ENCODE results near the gene MAPK4.

DNA sequence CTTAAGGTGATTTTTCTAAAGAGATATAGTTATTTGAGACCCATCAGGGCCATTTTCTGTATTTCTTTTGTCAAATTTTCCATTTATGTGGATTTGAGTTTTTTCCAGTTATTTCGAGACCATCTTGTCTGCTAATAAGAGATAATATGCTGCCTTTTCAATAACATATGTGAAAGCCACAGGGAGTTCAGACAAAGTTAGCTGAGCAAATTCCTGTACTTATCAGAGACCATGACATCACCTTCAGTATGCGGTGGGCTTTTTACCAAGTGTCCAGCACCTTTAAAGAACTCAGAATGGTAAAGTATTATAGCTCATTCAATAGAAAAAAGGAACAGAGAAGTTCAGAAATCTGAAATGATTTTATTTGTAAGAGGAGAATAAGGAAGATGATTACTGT, 11.7 kb downstream of the MAPK4 start:
- TF ChIP-seq ZNF514 (tag by site-specific recombination; IDR thresholded peaks at IDR 0.05) (no peak), ZNF121 (tag by site-specific recombination; IDR thresholded peaks at IDR 0.05) (no peak), ZEB2 (tag by site-specific recombination; IDR thresholded peaks at IDR 0.05) (no peak), ZNF768 (tag by site-specific recombination; IDR thresholded peaks at IDR 0.05) (no peak), ZBTB8A (tag by site-specific recombination; IDR thresholded peaks at IDR 0.05) (no peak), ZNF660 (tag by site-specific recombination; IDR thresholded peaks at IDR 0.05) (no peak), ZNF223 (tag by site-specific recombination; IDR thresholded peaks at IDR 0.05) (no peak), MZF1 (tag by site-specific recombination; IDR thresholded peaks at IDR 0.05; ENCODE audit: borderline replicate concordance) (no peak), ZBTB20 (tag by site-specific recombination; IDR thresholded peaks at IDR 0.05) (no peak), ZBTB21 (tag by site-specific recombination; IDR thresholded peaks at IDR 0.05) (no peak), BCL11A (tag by site-specific recombination; IDR thresholded peaks at IDR 0.05; ENCODE audit: low read depth) (no peak), ZFHX2 (tag by site-specific recombination; conservative IDR thresholded peaks at IDR 0.05) (no peak)
- TF ChIP-seq, protein P1, sequence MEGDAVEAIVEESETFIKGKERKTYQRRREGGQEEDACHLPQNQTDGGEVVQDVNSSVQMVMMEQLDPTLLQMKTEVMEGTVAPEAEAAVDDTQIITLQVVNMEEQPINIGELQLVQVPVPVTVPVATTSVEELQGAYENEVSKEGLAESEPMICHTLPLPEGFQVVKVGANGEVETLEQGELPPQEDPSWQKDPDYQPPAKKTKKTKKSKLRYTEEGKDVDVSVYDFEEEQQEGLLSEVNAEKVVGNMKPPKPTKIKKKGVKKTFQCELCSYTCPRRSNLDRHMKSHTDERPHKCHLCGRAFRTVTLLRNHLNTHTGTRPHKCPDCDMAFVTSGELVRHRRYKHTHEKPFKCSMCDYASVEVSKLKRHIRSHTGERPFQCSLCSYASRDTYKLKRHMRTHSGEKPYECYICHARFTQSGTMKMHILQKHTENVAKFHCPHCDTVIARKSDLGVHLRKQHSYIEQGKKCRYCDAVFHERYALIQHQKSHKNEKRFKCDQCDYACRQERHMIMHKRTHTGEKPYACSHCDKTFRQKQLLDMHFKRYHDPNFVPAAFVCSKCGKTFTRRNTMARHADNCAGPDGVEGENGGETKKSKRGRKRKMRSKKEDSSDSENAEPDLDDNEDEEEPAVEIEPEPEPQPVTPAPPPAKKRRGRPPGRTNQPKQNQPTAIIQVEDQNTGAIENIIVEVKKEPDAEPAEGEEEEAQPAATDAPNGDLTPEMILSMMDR (tag by site-specific recombination; IDR thresholded peaks at IDR 0.05), result no peak

Measured in HEK293 (cell line).